HEK293T (cell line): ENCODE results near the gene SIGMAR1.
A peak's percentile ranks its signal among the peaks of the same experiment; 100 is the strongest.

Experiments
- CTCF ChIA-PET: fragments of 350-600 bp; formaldehyde crosslinking; extraction: SDS; loops from one replicate; lab custom pipeline; 2021; ENCODE audit warnings: antibody characterized with exemption, inconsistent platforms; lab: Yijun Ruan, JAX
- POLR2A ChIA-PET: fragments of 350-600 bp; formaldehyde crosslinking; extraction: SDS; loops from one replicate; lab custom pipeline; 2020; ENCODE audit warnings: antibody characterized with exemption, inconsistent platforms; lab: Yijun Ruan, JAX
- DNase-seq: peaks from one replicate; pipeline ENCODE4 v3.0.0; 2012; ENCODE audit warnings: mixed read lengths; ENCODE audit errors: extremely low spot score
- ARNT ChIP-seq: fragments of 450-650 bp; IDR thresholded peaks from 2 replicates; pipeline ENCODE4 v1.6.1; 2017; ENCODE audit warnings: mild to moderate bottlenecking
- BHLHE40 ChIP-seq: fragments of 450-650 bp; IDR thresholded peaks from 2 replicates; pipeline ENCODE4 v1.6.1; 2016; ENCODE audit warnings: mild to moderate bottlenecking, moderate library complexity, borderline replicate concordance
- CTBP1 ChIP-seq: fragments of 450-650 bp; IDR thresholded peaks from 2 replicates; pipeline ENCODE4 v1.6.1; 2016; ENCODE audit warnings: borderline replicate concordance
- ELF4 ChIP-seq: fragments of 450-650 bp; IDR thresholded peaks from 2 replicates; pipeline ENCODE4 v1.6.1; 2017; ENCODE audit warnings: antibody characterized with exemption
- FOXA1 ChIP-seq: fragments of 450-650 bp; IDR thresholded peaks from 2 replicates; pipeline ENCODE4 v1.6.1; 2016; ENCODE audit warnings: mild to moderate bottlenecking
- FOXK2 ChIP-seq: fragments of 450-650 bp; IDR thresholded peaks from 2 replicates; pipeline ENCODE4 v1.6.1; 2016; ENCODE audit warnings: mild to moderate bottlenecking
- FOXM1 ChIP-seq: fragments of 450-650 bp; IDR thresholded peaks from 2 replicates; pipeline ENCODE4 v1.6.1; 2017; ENCODE audit warnings: mild to moderate bottlenecking, borderline replicate concordance
- HDGF ChIP-seq: fragments of 450-650 bp; IDR thresholded peaks from 2 replicates; pipeline ENCODE4 v1.6.1; 2017; ENCODE audit warnings: antibody characterized with exemption, borderline replicate concordance
- L3MBTL2 ChIP-seq: fragments of 450-650 bp; conservative IDR thresholded peaks from 2 replicates; pipeline ENCODE4 v1.6.1; 2016; ENCODE audit warnings: mild to moderate bottlenecking
- LEF1 ChIP-seq: fragments of 450-650 bp; IDR thresholded peaks from 2 replicates; pipeline ENCODE4 v1.6.1; 2017; ENCODE audit warnings: mild to moderate bottlenecking, borderline replicate concordance
- NFRKB ChIP-seq: fragments of 450-650 bp; IDR thresholded peaks from 2 replicates; pipeline ENCODE4 v1.6.1; 2016; ENCODE audit warnings: mild to moderate bottlenecking, moderate library complexity
- SP1 ChIP-seq: fragments of 450-650 bp; IDR thresholded peaks from 2 replicates; pipeline ENCODE4 v1.6.1; 2017
- SUZ12 ChIP-seq: fragments of 450-650 bp; IDR thresholded peaks from 2 replicates; pipeline ENCODE4 v1.6.1; 2016; ENCODE audit warnings: mild to moderate bottlenecking
- TARDBP ChIP-seq: fragments of 450-650 bp; IDR thresholded peaks from 2 replicates; pipeline ENCODE4 v1.6.1; 2016
- ZNF384 ChIP-seq: fragments of 450-650 bp; IDR thresholded peaks from 2 replicates; pipeline ENCODE4 v1.6.1; 2016
- TF ChIP-seq, protein P1 (sequence below): fragments of 450-650 bp; IDR thresholded peaks from 2 replicates; pipeline ENCODE4 v1.6.1; 2016

SIGMAR1 gene

DNA sequence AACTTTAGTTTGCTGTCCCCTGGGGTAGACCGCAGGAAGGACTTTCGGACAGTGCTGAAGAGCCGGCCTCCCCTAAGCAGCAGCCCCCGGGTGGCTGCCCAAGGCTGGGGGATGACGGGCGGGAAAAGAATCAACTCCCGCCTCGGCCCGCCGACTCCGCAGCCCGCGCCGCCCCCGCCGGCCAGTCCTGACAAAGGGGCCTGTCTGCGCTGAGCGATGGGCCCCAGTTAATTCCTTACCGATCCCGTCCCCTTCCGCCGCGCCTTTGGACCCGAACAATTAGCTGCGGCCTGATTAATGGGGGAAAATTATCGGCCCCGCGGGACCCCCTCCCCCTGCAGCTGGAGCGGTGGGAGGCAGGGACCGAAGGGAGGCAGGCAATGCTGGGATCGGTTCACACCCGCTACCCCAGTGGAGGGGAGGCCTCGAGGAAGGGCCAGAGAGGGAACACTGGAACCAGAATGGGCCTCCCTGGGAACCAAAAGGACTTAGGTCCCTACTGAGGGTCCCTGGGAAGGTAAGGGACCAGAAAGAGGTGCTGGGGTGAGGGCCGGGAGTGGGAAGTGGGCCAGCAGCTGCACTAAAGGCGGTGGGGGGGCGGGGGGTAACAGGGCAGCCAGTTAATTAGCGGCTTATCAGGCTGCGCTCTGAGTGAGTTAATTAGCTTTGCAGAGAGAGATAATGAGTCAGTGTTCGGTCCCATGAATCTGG lies 13.0 kb downstream of the SIGMAR1 start:
- no peak for DNase-seq
- no peak for TF ChIP-seq ELF4
- TF ChIP-seq FOXK2, result no peak
- no peak for TF ChIP-seq FOXA1
- TF ChIP-seq, protein P1, sequence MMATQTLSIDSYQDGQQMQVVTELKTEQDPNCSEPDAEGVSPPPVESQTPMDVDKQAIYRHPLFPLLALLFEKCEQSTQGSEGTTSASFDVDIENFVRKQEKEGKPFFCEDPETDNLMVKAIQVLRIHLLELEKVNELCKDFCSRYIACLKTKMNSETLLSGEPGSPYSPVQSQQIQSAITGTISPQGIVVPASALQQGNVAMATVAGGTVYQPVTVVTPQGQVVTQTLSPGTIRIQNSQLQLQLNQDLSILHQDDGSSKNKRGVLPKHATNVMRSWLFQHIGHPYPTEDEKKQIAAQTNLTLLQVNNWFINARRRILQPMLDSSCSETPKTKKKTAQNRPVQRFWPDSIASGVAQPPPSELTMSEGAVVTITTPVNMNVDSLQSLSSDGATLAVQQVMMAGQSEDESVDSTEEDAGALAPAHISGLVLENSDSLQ, result no peak
- TF ChIP-seq ZNF384, result no peak
- TF ChIP-seq ARNT, result no peak
- TF ChIP-seq TARDBP, result no peak
- no peak for TF ChIP-seq FOXM1
- no peak for TF ChIP-seq HDGF
- TF ChIP-seq SP1, result no peak
- TF ChIP-seq L3MBTL2, result no peak
- no peak for TF ChIP-seq BHLHE40
- TF ChIP-seq NFRKB, result no peak
- no peak for TF ChIP-seq SUZ12
- CTCF ChIA-PET, result no interaction called here
- POLR2A ChIA-PET, result no interaction called here

DNA sequence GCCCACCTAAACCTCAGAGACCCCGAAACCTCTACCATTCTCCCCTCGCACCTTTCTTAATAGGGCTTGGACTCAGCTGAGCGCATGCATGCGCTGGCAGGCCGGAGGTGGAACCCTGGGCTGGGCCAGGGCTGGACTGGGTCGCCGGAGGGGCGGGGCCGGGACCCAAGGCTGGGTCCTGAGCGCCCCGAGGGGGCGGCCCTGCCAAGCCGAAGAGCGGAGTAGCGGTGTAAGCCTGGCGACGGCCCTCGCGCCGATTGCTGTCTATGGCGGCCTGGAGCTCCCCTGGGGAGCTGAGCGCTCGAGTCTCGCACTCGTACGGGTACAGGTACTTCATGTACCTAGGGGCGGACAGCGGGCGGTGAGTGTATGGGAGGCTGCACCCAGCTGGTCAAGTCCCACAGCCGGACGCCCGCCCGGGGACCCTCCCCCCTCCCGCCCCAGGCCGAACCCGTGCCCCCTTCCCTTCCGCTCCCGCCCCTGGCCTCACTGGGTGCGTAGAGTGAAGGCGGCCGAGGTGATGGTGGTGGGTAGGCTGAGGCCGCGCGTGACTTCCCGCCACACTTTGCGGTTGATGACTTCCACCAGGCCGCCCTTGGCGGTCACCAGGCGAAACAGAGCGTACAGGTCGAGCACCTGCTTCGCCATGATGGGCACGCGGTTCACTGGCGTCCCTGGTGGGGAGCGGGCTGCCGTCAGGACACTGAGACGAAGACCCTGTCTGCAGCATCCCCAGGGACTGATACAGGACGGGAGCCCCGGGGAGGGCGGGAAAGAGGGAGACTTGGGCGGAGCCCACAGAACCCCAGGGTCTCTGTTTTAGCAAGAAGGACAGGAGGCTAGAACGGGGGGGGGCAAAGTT lies 14.0 kb downstream of the SIGMAR1 start:
- ChIA-PET CTCF (no interaction called here), POLR2A (no interaction called here)
- DNase-seq, result no peak
- TF ChIP-seq FOXA1 (no peak), FOXM1 (no peak), ZNF384 (no peak), CTBP1 (no peak), SP1 (no peak), TARDBP (no peak), LEF1 (no peak), ARNT (no peak), SUZ12 (no peak)

DNA sequence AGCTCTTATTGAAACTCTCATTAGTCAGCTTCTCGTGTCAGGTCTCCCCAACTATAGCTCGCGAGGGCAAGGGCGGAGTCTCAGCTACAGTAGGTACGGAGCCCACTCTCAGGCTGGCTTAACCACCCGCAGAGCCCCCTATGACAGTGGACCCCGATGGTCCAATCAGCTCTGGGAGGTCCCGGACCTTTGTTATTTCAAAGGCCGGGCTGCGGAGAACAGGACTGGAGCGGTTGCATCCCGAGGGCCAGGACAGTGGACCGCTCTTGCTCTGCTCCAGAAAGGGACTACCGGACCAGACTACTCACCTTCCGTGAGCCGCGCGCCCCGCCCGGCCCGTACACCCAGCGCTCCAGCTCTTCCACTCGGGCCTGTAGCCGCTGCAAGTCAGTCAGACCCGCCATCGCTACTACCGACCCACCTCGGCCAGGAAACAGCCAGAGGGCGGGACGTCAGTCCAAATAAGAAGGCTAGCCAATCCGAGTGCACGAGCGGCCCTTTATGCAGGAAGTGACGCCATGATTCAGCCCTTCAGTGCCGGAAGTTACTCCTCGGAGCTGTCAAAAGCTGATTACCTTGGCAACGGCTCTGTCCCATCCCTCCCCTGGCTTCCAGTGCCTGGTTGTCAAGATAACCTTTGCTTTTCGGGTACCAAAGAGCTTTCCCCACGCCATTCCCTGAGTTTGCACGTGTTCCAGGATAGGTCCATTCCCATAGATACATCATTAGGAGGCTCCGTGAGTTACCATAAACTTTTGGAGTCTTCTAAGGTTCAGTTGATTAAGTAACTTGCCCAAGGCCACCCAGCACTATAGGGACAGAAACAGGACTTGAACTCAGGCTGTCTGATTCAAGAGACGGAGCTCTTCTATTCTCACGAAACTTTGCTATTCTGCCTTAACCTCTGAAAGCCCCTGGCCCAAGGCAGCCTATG lies 17.3 kb downstream of the SIGMAR1 start, which contains the start of gene DCTN3:
DCTN3 (minus strand) TSS at position 435 of the 934 bp plus-strand sequence; CDS start at position 404, 31 bp downstream.
- ChIA-PET POLR2A (interaction anchor here (0.8 to 2.0 kb wide), 5 partner anchors 9 to 74 kb away, joined by 3 to 19 read pairs (median 3); partner anchors contain the start of genes ARID3C, GALT and SIGMAR1), CTCF (interaction anchor here (0.6 to 1.5 kb wide), 3 partner anchors 14 to 573 kb away, joined by 4 to 5 read pairs (median 5); no protein-coding TSS in a partner anchor)
- peak; percentile 97 for DNase-seq
- TF ChIP-seq, protein P1, result peak; percentile 96
- TF ChIP-seq TARDBP (no peak), CTBP1 (no peak), ELF4 (peak; percentile 28; the same call in 1 of the 2 replicates)

DNA sequence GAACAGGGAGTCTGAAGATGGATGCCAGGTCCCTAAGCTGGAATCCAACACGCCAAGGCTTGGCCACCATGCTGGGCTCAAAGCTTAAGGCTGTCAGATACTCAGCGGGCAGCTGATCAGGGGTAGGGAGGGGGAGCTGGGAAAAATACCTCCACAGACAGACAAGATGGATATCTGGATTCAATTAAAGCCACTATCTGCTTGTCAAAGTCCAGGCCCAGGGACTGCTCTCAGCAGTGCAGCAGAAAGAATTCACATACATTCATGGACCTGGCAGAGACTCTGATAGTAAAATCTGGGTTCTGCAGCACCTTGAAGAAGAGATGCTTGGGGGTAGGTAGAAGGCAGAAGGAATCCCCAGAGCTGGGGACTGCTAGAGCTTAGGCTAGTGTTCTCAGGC lies 22.5 kb downstream of the SIGMAR1 start:
- TF ChIP-seq, protein P1, result no peak
- TF ChIP-seq TARDBP, result no peak
- TF ChIP-seq LEF1, result no peak
- TF ChIP-seq FOXA1, result no peak
- no peak for TF ChIP-seq SUZ12
- TF ChIP-seq L3MBTL2, result no peak
- TF ChIP-seq NFRKB, result no peak
- no peak for TF ChIP-seq ZNF384
- no peak for TF ChIP-seq FOXK2
- TF ChIP-seq CTBP1, result no peak
- no peak for TF ChIP-seq ARNT
- no peak for TF ChIP-seq ELF4
- no peak for TF ChIP-seq BHLHE40
- TF ChIP-seq FOXM1, result no peak
- TF ChIP-seq SP1, result no peak
- TF ChIP-seq HDGF, result no peak
- no peak for DNase-seq
- POLR2A ChIA-PET, result interaction anchor here (1.0 to 1.2 kb wide), 2 partner anchors 22 to 32 kb away, joined by 3 to 5 read pairs; partner anchors contain the start of genes GALT and SIGMAR1
- CTCF ChIA-PET, result no interaction called here

DNA sequence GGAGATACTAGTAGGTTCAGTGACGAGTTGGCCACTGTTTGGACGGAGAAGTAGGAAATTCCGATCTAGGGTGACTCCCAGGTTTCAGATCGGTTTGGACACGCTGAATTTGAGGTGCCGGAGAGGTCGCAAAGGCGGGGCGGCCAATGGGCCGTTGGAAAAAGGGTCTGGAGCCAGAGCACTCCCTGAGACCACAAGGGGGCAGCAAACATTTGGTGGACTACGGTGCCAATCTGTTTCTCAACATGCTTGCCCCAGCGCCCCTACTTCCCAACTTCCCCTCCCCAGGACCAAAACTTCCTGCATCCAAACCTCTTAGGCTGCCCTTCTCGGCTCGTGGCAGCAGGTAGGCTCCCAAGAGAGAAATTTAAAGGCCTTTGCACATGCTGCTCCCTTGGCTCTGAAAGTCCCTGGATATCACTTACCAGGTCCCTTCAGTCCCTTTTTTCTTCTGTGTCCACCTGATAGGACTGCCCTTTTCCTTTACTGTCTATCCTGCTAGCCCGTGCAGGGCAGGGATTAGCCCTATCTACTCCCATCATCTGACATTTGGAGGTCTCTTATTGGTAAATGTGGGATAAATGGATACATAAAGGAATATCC lies 24.7 kb downstream of the SIGMAR1 start:
- ChIA-PET POLR2A (interaction anchor here (0.9 to 2.1 kb wide), 4 partner anchors 13 to 25 kb away, joined by 3 to 6 read pairs (median 4); partner anchors contain the start of gene SIGMAR1), CTCF (interaction anchor here (1.5 to 2.3 kb wide), 2 partner anchors 21 to 22 kb away, joined by 12 to 15 read pairs; no protein-coding TSS in a partner anchor)
- peak; percentile 81 for DNase-seq
- no peak for TF ChIP-seq ELF4
- TF ChIP-seq LEF1, result no peak
- no peak for TF ChIP-seq FOXK2
- TF ChIP-seq FOXM1, result no peak
- no peak for TF ChIP-seq BHLHE40
- TF ChIP-seq NFRKB, result no peak
- no peak for TF ChIP-seq HDGF
- TF ChIP-seq L3MBTL2, result no peak
- TF ChIP-seq ARNT, result no peak
- no peak for TF ChIP-seq FOXA1
- TF ChIP-seq SUZ12, result no peak
- TF ChIP-seq, protein P1, result no peak
- TF ChIP-seq ZNF384, result no peak
- no peak for TF ChIP-seq CTBP1
- no peak for TF ChIP-seq TARDBP
- no peak for TF ChIP-seq SP1
